Activated T-cell treated with anti-CD3 and anti-CD28 coated beads, Interleukin-2, amount 50 U/mL, for 48 hours (primary cell): ENCODE measurements around the gene OR1J1.

ENCODE experiments used
- DNase-seq, 2 experiments: peaks; one replicate each; pipeline ENCODE4 v3.0.0-alpha.2; 2020

OR1J1 gene

GRCh38 chr9:122477826-122478225 is at the start of gene OR1J1:
OR1J1 (minus strand) TSS chr9:122477926; CDS start chr9:122477926, 0 bp downstream.
- no peak for DNase-seq

GRCh38 chr9:122527193-122527592 is 49.5 kb upstream of the OR1J1 start, which contains the start of gene OR1N1:
OR1N1 (minus strand) TSS chr9:122527293; CDS start chr9:122527293, 0 bp downstream.
- DNase-seq = no peak

GRCh38 chr9:122526602-122527001 is 48.9 kb upstream of the OR1J1 start:
- DNase-seq = peak; percentile 22 to 25

- DNase-seq = no peak
These were observed 41.6 kb upstream of the OR1J1 start for GRCh38 chr9:122519376-122519775.

- DNase-seq = no peak
These were observed 41.1 kb upstream of the OR1J1 start, which contains the start of gene OR1J4 for GRCh38 chr9:122518841-122519240. OR1J4 (plus strand) TSS chr9:122519141; CDS start chr9:122519141, 0 bp downstream.

- DNase-seq = no peak
These were observed 40.5 kb upstream of the OR1J1 start for GRCh38 chr9:122518226-122518625.

GRCh38 chr9:122510502-122510901 is 32.8 kb upstream of the OR1J1 start, which contains the start of gene OR1J2:
OR1J2 (plus strand) TSS chr9:122510802; CDS start chr9:122510802, 0 bp downstream.
- DNase-seq = no peak

- DNase-seq = no peak
These were observed 29.2 kb upstream of the OR1J1 start for GRCh38 chr9:122506964-122507363.

GRCh38 chr9:122498883-122499288 is 21.2 kb upstream of the OR1J1 start:
- DNase-seq = peak; percentile 20 to 29

- no peak for DNase-seq
These were observed 1.3 kb upstream of the OR1J1 start for GRCh38 chr9:122479062-122479461.

- DNase-seq = no peak
These were observed 380 bp downstream of the OR1J1 start for GRCh38 chr9:122477346-122477745.

GRCh38 chr9:122475717-122476116 is 2.0 kb downstream of the OR1J1 start:
- no peak for DNase-seq

- no peak for DNase-seq
These were observed 3.2 kb downstream of the OR1J1 start for GRCh38 chr9:122474561-122474960.

- no peak for DNase-seq
These were observed 9.0 kb downstream of the OR1J1 start for GRCh38 chr9:122468735-122469134.

GRCh38 chr9:122466456-122466855 is 11.3 kb downstream of the OR1J1 start:
- no peak for DNase-seq

- DNase-seq = peak; percentile 71 to 73
These were observed 12.8 kb downstream of the OR1J1 start for GRCh38 chr9:122464633-122465567.

- peak; percentile 36 to 39 for DNase-seq
These were observed 13.7 kb downstream of the OR1J1 start for GRCh38 chr9:122463828-122464632.

GRCh38 chr9:122457787-122458186 is 19.9 kb downstream of the OR1J1 start:
- DNase-seq = no peak

- no peak for DNase-seq
These were observed 21.6 kb downstream of the OR1J1 start for GRCh38 chr9:122456123-122456522.

GRCh38 chr9:122453677-122454135 is 24.0 kb downstream of the OR1J1 start:
- no peak for DNase-seq

GRCh38 chr9:122446819-122447484 is 30.8 kb downstream of the OR1J1 start:
- DNase-seq = no peak

- DNase-seq = no peak
These were observed 32.5 kb downstream of the OR1J1 start for GRCh38 chr9:122445155-122445749.
